OCI-LY3 (cell line): ENCODE data around the gene ABO.
"Not testable (repeated sequence)": the region's sequence is repeated elsewhere in the genome, so short reads cannot be mapped to it uniquely, and the experiment has no call there.

Experiments
- CTCF ChIP-seq: fragments of 200-600, 300-600 bp; sonication (generic); IDR thresholded peaks from 2 replicates; pipeline ENCODE4 v1.5.1; 2014; ENCODE audit warnings: antibody characterized with exemption, low read length, low read depth
- EZH2phosphoT487 ChIP-seq: fragments of 200-600 bp; shearing (Covaris generic); IDR thresholded peaks from 2 replicates; pipeline ENCODE4 v1.6.1; 2018; ENCODE audit warnings: antibody characterized with exemption, mixed run types, low read depth

- not testable (repeated sequence) for TF ChIP-seq CTCF, EZH2phosphoT487
Measured at GRCh38 chr9:133214276-133214675, 60.7 kb downstream of the ABO start.
